Liver (tissue), 9 donors: ENCODE results near the gene PTCD1. TPM values are rescaled to one million over a fixed set of nuclear protein-coding genes. Genes with fewer than 3 reads are reported as not detected.

Experiments
- DNase-seq: peaks from one replicate; pipeline ENCODE4 v3.0.0-alpha.2; 2017; ENCODE audit warnings: low spot score
- H3K27ac ChIP-seq, 2 donors: one replicate each; pipeline ENCODE4 v1.7.0; 2013; ENCODE audit warnings: inconsistent platforms in 2 of 2, low read length in 2 of 2, control low read depth in 1 of 2, low read depth in 1 of 2, mild to moderate bottlenecking in 1 of 2
- H3K27me3 ChIP-seq, 4 donors: one replicate each; pipeline versions ENCODE4 v1.6.1 to v1.7.0; 2013; ENCODE audit warnings: low read length in 3 of 4, inconsistent platforms in 1 of 4, mild to moderate bottlenecking in 1 of 4, moderate library complexity in 1 of 4; ENCODE audit not compliant: control insufficient read depth in 4 of 4, insufficient read depth in 4 of 4
- H3K36me3 ChIP-seq, 4 donors: one replicate each; pipeline versions ENCODE4 v1.6.1 to v1.7.0; 2013; ENCODE audit warnings: low read length in 3 of 4, mild to moderate bottlenecking in 3 of 4, low read depth in 1 of 4, moderate library complexity in 1 of 4; ENCODE audit not compliant: control insufficient read depth in 4 of 4, insufficient read depth in 3 of 4
- H3K4me1 ChIP-seq, 4 donors: one replicate each; pipeline versions ENCODE4 v1.6.1 to v1.7.0; 2013; ENCODE audit warnings: low read length in 3 of 4, mild to moderate bottlenecking in 3 of 4, moderate library complexity in 1 of 4; ENCODE audit not compliant: control insufficient read depth in 4 of 4, insufficient read depth in 4 of 4
- H3K4me3 ChIP-seq, 3 donors: one replicate each; pipeline versions ENCODE4 v1.6.1 to v1.7.0; 2013; ENCODE audit warnings: low read length in 3 of 3, control low read depth in 1 of 3, low read depth in 1 of 3, mild to moderate bottlenecking in 1 of 3
- H3K9ac ChIP-seq, 2 donors: one replicate each; pipeline ENCODE4 v1.7.0; 2013; ENCODE audit warnings: low read length in 2 of 2, mild to moderate bottlenecking in 2 of 2, moderate library complexity in 2 of 2, control low read depth in 1 of 2, low read depth in 1 of 2
- H3K9me3 ChIP-seq, 4 donors: one replicate each; pipeline versions ENCODE4 v1.6.1 to v1.7.0; 2013; ENCODE audit warnings: low read length in 3 of 4; ENCODE audit not compliant: control insufficient read depth in 4 of 4
- ATF3 ChIP-seq: IDR thresholded peaks from 2 replicates; pipeline ENCODE4 v1.6.1; 2016; ENCODE audit warnings: antibody characterized with exemption
- CTCF ChIP-seq: fragments of 150-350 bp; IDR thresholded peaks from 2 replicates; pipeline ENCODE4 v1.5.1; 2017; ENCODE audit warnings: improper control_type of control experiment, low read depth, low read length; ENCODE audit not compliant: missing input control
- FOXA1 ChIP-seq: IDR thresholded peaks from 2 replicates; pipeline ENCODE4 v1.6.1; 2016; ENCODE audit warnings: antibody characterized with exemption
- FOXA2 ChIP-seq: IDR thresholded peaks from 2 replicates; pipeline ENCODE4 v1.6.1; 2016; ENCODE audit warnings: antibody characterized with exemption
- HNF4A ChIP-seq, 2 donors: conservative IDR thresholded peaks; 2 replicates each; pipeline ENCODE4 v1.6.1; 2016; ENCODE audit warnings: antibody characterized with exemption in 2 of 2, mild to moderate bottlenecking in 2 of 2
- MAX ChIP-seq: IDR thresholded peaks from 2 replicates; pipeline ENCODE4 v1.6.1; 2016; ENCODE audit warnings: antibody characterized with exemption
- SP1 ChIP-seq: IDR thresholded peaks from 2 replicates; pipeline ENCODE4 v1.6.1; 2018; ENCODE audit warnings: antibody characterized with exemption, mild to moderate bottlenecking
- YY1 ChIP-seq: IDR thresholded peaks from 2 replicates; pipeline ENCODE4 v1.6.1; 2016; ENCODE audit warnings: antibody characterized with exemption, mild to moderate bottlenecking
- WGBS: extraction: QIAGEN DNeasy Blood & Tissue Kit; methylation state at CpG from one replicate; pipeline ENCODE4 v1.1.7; 2013; 5-methylcytosine and 5-hydroxymethylcytosine counted together
- polyA plus RNA-seq, 2 donors: library from polyadenylated mRNA; stranded (reverse) in 1 of 2; unstranded in 1 of 2; fragments of 200-250 nt in 1 of 2; fragments of >200 nt in 1 of 2; fragmentation: Nextera tagmentation in 1 of 2; extraction: Ambion mirVana in 1 of 2; gene quantifications; one replicate each; pipeline versions ENCODE4 v1.2.1 to v1.2.3, GENCODE V29; 2013 to 2015
- total RNA-seq, 2 donors: library from RNA; depleted of rRNA; stranded (reverse); fragments of >200 nt; gene quantifications; one replicate each; pipeline ENCODE4 v1.2.3, GENCODE V29; 2014
- donor health status: healthy.
- donor health status: healthy.
- donor health status: healthy.
- donor health status: healthy.
- donor health status: healthy.

The PTCD1 gene
- total and polyA plus RNA-seq, 4 donors, result 3.1 to 4.3 (median 3.8) TPM

GRCh38 chr7:99394188-99394502 lies 44.5 kb downstream of the PTCD1 start:
- 94% methylated on average over 4 of the region's 4 CpGs for WGBS
- Histone ChIP-seq H3K27me3 (no peaks in the 10 kb centered on the region), H3K9ac (no peak overlapping the region), H3K4me1 (peaks cover 8 to 30% (median 19%) of the 10 kb centered on the region in 4 donors), H3K9me3 (no peaks in the 10 kb centered on the region), H3K4me3 (no peak overlapping the region), H3K36me3 (peaks cover 7 to 47% (median 16%) of the 10 kb centered on the region in 4 donors), H3K27ac (no peak overlapping the region)
- TF ChIP-seq MAX (no peak), YY1 (no peak)
- no peak for DNase-seq

GRCh38 chr7:99393355-99394187 lies 45.0 kb downstream of the PTCD1 start:
- 60% methylated on average over 30 of the region's 30 CpGs for WGBS

GRCh38 chr7:99392659-99393354 lies 45.8 kb downstream of the PTCD1 start:
- H3K9ac ChIP-seq, result no peak overlapping the region
- no peaks in the 10 kb centered on the region for H3K27me3 ChIP-seq
- WGBS, result 8% methylated on average over 68 of the region's 68 CpGs
- peak overlapping the region in 1 of 2 donors; percentile 20 for H3K27ac ChIP-seq
- TF ChIP-seq FOXA2 (no peak), CTCF (peak; percentile 0), ATF3 (no peak)
- H3K4me3 ChIP-seq, result peak overlapping the region; percentile 22 to 64 (median 44)
- no peaks in the 10 kb centered on the region for H3K9me3 ChIP-seq
- peak; percentile 81 for DNase-seq
- H3K4me1 ChIP-seq, result peaks cover 8 to 30% (median 19%) of the 10 kb centered on the region in 4 donors
- peaks cover 9 to 43% (median 14%) of the 10 kb centered on the region in 4 donors for H3K36me3 ChIP-seq

More at GRCh38 chr7:99393355-99394187, 45.0 kb downstream of the PTCD1 start:
- Histone ChIP-seq H3K9me3 (no peaks in the 10 kb centered on the region), H3K9ac (no peak overlapping the region), H3K27me3 (no peaks in the 10 kb centered on the region), H3K27ac (no peak overlapping the region), H3K36me3 (peaks cover 7 to 42% (median 16%) of the 10 kb centered on the region in 4 donors), H3K4me1 (peaks cover 8 to 30% (median 19%) of the 10 kb centered on the region in 4 donors), H3K4me3 (peak overlapping the region in 1 of 3 donors; percentile 44)
- no peak for DNase-seq
- TF ChIP-seq FOXA1 (no peak), ATF3 (no peak), SP1 (peak; percentile 2), HNF4A (conservative IDR thresholded peaks at IDR 0.05) (no peak)
